ENCODE data around the gene TP53RK. TPM values are rescaled to one million over a fixed set of nuclear protein-coding genes. Genes with fewer than 3 reads are reported as not detected.

TP53RK gene
- total RNA-seq, 4 donors from 2014 or later, result 12.4 to 26.7 (median 18.3) TPM

DNA sequence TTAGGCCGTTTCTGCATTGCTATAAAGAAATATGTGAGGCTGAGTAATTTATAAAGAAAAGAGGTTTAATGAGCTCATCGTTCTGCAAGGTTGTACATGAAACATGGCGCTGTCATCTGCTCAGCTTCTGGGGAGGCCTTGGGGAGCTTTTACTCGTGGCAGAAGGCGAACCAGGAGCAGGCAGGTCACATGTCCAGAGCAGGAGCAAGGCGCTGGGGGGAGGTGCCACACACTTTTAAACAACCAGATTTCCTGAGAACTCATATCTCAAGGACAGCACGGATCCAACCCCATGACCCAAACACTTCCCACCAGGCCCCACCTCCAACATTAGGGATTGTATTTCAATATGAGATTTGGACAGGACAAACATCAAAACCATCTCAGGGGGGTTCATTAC lies 31.6 kb downstream of the TP53RK start:
- H3K4me1 ChIP-seq, result no peaks in the 10 kb centered on the region
- no peak for DNase-seq
- H3K4me3 ChIP-seq, result no peak overlapping the region
- no peak overlapping the region for H3K27ac ChIP-seq
- no peaks in the 10 kb centered on the region for H3K9me3 ChIP-seq
- no peaks in the 10 kb centered on the region for H3K36me3 ChIP-seq
- H3K27me3 ChIP-seq, result peaks cover 23% of the 10 kb centered on the region
- in situ Hi-C loops (cut with MboI; ENCODE audit: low pct_ligation_motif_present in 1 of 4, low pct_unique_long_range_greater_than_20kb in 1 of 4, low sequenced_read_pairs in 3 of 4), result no loop called here
- TF ChIP-seq POLR2AphosphoS5 (IDR thresholded peaks at IDR 0.05) (no peak), POLR2A (IDR thresholded peaks at IDR 0.05) (no peak), EP300 (IDR thresholded peaks at IDR 0.05; ENCODE audit: low read depth) (no peak)
- TF ChIP-seq, protein P1, sequence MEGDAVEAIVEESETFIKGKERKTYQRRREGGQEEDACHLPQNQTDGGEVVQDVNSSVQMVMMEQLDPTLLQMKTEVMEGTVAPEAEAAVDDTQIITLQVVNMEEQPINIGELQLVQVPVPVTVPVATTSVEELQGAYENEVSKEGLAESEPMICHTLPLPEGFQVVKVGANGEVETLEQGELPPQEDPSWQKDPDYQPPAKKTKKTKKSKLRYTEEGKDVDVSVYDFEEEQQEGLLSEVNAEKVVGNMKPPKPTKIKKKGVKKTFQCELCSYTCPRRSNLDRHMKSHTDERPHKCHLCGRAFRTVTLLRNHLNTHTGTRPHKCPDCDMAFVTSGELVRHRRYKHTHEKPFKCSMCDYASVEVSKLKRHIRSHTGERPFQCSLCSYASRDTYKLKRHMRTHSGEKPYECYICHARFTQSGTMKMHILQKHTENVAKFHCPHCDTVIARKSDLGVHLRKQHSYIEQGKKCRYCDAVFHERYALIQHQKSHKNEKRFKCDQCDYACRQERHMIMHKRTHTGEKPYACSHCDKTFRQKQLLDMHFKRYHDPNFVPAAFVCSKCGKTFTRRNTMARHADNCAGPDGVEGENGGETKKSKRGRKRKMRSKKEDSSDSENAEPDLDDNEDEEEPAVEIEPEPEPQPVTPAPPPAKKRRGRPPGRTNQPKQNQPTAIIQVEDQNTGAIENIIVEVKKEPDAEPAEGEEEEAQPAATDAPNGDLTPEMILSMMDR (IDR thresholded peaks at IDR 0.05), result no peak
- WGBS, 2 donors (ENCODE audit: low coverage in 1 of 2), result 68 to 72% methylated on average over 4 to 7 of the region's 7 CpGs
- intact Hi-C loops (cut with DNase I; ENCODE audit: low total_unique reads), result no loop called here

DNA sequence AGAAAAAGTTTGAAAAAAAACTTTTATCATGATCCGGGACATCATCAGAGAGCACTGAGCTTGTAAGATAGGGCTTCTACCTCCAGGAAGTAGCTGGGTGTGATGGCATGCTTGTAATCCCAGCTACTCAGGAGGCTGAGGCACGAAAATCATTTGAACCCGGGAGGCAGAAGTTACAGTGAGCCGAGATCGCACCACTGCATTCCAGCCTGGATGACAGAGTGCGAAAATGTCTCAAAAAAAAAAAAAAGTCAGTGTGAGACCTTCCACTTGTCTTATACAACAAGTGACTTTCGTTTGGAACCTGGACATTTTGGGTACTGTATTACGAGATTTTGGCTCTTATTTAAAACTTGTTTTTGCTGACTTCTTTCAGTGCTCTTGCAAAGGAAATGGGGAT lies 32.1 kb downstream of the TP53RK start:
- no peaks in the 10 kb centered on the region for H3K36me3 ChIP-seq
- DNase-seq, result no peak
- in situ Hi-C loops (cut with MboI; ENCODE audit: low pct_ligation_motif_present in 1 of 4, low pct_unique_long_range_greater_than_20kb in 1 of 4, low sequenced_read_pairs in 3 of 4) (no loop called here), intact Hi-C loops (cut with DNase I; ENCODE audit: low total_unique reads) (no loop called here)
- no peaks in the 10 kb centered on the region for H3K9me3 ChIP-seq
- no peaks in the 10 kb centered on the region for H3K4me1 ChIP-seq
- peaks cover 28% of the 10 kb centered on the region for H3K27me3 ChIP-seq
- no peak overlapping the region for H3K4me3 ChIP-seq
- WGBS, 2 donors (ENCODE audit: low coverage in 1 of 2), result 83 to 88% methylated on average over 6 to 8 of the region's 8 CpGs
- TF ChIP-seq, protein P1 (IDR thresholded peaks at IDR 0.05), result no peak
- TF ChIP-seq EP300 (IDR thresholded peaks at IDR 0.05; ENCODE audit: low read depth), result no peak
- no peak for TF ChIP-seq POLR2A (IDR thresholded peaks at IDR 0.05)
- no peak for TF ChIP-seq POLR2AphosphoS5 (IDR thresholded peaks at IDR 0.05)
- H3K27ac ChIP-seq, result no peak overlapping the region

DNA sequence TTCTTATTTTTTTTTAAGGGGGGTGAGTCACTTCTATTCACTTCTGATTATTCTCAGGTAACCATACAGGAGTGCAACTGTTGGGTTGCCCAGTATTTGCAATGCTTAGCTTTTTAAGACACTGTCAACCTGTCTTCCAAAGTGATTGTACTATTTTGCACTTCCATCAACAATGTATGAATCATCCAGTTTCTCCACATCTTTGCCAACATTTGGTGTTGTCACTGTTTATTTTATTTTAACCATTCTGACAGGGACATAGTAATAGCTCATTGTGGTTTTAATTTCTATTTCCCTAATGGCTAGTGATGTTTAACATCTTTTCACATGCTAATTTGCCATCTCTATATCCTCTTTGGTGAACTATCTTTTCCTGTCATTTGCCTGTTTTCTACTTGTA lies 36.5 kb downstream of the TP53RK start:
- no peak overlapping the region for H3K4me3 ChIP-seq
- no peaks in the 10 kb centered on the region for H3K9me3 ChIP-seq
- H3K4me1 ChIP-seq, result peaks cover 0 to 5% (median 0%) of the 10 kb centered on the region in 4 donors
- no peaks in the 10 kb centered on the region for H3K36me3 ChIP-seq
- TF ChIP-seq POLR2A (IDR thresholded peaks at IDR 0.05) (no peak), POLR2AphosphoS5 (IDR thresholded peaks at IDR 0.05) (no peak), EP300 (IDR thresholded peaks at IDR 0.05; ENCODE audit: low read depth) (no peak)
- TF ChIP-seq, protein P1 (IDR thresholded peaks at IDR 0.05), result no peak
- in situ Hi-C loops (cut with MboI; ENCODE audit: low pct_ligation_motif_present in 1 of 4, low pct_unique_long_range_greater_than_20kb in 1 of 4, low sequenced_read_pairs in 3 of 4) (no loop called here), intact Hi-C loops (cut with DNase I; ENCODE audit: low total_unique reads) (no loop called here)
- H3K27ac ChIP-seq, result no peak overlapping the region
- peaks cover 55% of the 10 kb centered on the region for H3K27me3 ChIP-seq
- no peak for DNase-seq

DNA sequence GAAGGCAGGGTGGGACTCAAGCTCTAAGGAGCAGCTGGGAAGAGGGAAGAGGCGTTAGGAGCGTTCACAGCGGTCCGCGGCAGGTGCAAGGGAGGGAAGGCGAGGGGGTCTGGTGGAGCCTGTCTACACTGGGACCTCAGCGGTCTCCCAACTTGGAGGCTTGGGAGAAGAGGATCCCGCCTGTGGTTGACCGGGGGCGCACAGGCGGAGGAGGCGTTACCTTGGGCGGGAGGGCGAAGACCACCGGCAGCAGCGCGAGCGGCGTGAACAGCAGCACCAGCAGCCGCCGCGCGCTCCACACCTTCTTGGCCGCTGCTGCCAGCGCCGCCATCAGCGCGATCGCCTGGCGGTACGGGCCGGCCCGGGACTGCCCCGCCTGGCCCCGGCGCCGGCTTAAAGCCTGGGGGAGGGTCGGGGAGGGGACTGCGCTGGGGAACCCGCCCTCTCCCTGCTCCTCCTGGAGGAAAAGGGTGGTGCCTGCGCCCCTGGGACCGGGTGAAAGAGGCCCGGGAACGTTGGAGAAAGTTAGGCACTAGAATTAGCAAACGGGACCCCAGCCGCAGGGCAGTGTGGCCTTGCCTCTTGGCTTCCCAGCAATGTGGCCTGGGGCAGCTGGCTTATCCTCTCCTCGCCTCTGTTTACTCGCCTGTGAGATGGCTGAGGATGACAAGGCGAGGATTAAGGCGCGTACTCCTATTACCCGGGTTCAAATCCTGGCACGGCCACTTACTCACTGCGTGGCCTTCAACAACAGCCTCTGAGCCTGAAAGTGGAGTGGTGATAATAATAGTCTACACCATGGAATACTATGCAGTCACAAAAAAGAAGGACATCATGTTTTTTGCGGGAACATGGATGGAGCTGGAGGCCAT lies 37.9 kb downstream of the TP53RK start, which contains the start of gene SLC13A3:
Gene SLC13A3, minus strand, starts transcription at position 369 of the 872 bp plus-strand sequence. Its CDS starts 38 bp downstream, at position 331.
- Histone ChIP-seq H3K4me1 (peaks cover 0 to 5% (median 0%) of the 10 kb centered on the region in 4 donors), H3K36me3 (no peaks in the 10 kb centered on the region), H3K9me3 (no peaks in the 10 kb centered on the region), H3K27ac (no peak within 1 kb of the TSS), H3K27me3 (peaks cover 55% of the 10 kb centered on the region), H3K4me3 (no peak within 1 kb of the TSS)
- 23% methylated on average over 55 of the region's 55 CpGs; no CpG with 5 or more reads in 1 of the 2 donors for WGBS, 2 donors (ENCODE audit: low coverage in 1 of 2)
- no peak for DNase-seq
- in situ Hi-C loops (cut with MboI; ENCODE audit: low pct_ligation_motif_present in 1 of 4, low pct_unique_long_range_greater_than_20kb in 1 of 4, low sequenced_read_pairs in 3 of 4) (no loop called here), intact Hi-C loops (cut with DNase I; ENCODE audit: low total_unique reads) (no loop called here)
- TF ChIP-seq POLR2AphosphoS5 (IDR thresholded peaks at IDR 0.05) (no peak), EP300 (IDR thresholded peaks at IDR 0.05; ENCODE audit: low read depth) (no peak), POLR2A (IDR thresholded peaks at IDR 0.05) (no peak)
- TF ChIP-seq, protein P1 (IDR thresholded peaks at IDR 0.05), result no peak

Measured in transverse colon (tissue), 4 donors.